ENCODE data around the gene DNASE2. TPM values are rescaled to one million over a fixed set of nuclear protein-coding genes. Genes with fewer than 3 reads are reported as not detected.

DNASE2 gene
- total and polyA plus RNA-seq, 2 of the 8 experiments (the other 6 are each of a cell fraction or from before 2014, with no cell fraction given), result 33.2 to 48.2 TPM

DNA sequence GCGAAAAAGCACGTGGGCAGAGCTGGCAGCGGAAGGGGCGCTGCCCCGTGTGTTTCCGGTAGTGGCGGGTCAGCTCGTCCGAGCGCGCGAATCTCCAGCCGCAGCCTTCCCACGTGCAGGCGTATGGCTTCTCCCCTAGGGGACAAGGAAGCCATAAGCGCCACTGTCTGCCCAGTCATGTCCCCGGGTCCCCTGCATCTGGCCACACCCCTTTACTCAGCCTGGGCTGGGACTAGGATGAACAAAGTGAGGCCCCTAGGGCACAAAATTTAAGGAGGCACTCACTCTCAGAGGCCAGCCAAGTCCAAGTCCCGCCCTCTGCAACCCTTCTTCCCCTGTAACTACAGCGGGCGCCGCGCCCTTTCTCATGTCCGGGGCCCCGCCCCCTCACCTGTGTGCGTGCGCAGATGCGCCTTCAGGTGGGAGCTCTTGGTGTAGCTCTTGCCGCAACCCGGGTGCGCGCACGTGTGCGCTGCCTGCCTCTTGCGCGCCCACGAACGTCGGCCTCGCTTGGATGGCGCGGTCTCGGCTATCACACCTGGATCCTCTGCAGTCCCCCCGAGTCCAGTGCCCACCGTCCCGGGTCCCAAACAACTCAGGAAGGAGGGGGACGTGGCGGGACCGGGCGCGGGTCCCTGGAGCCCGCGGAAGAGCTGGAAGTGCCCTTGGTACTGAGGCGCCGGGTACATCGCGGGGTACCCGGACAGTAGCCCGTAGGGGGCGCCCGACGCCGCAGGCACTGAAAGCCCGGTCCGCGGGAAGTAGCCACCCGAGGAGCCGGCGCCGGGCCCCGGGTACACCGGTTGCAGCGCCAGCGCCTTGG lies 3.9 kb upstream of the DNASE2 start:
- Histone ChIP-seq H3K79me1 (ENCODE audit: low read depth, low read length) (no peaks in the 10 kb centered on the region), H4K5ac (ENCODE audit: insufficient read length, low read depth, low read length) (peak overlapping the region; percentile 68), H2BK20ac (ENCODE audit: low read length) (peak overlapping the region; percentile 66; the same call in 1 of the 2 replicates), H3K36me3 (ENCODE audit: control insufficient read depth in 2 of 4, insufficient read depth in 4 of 4, low read length in 3 of 4) (no peaks in the 10 kb centered on the region), H2BK15ac (ENCODE audit: low read length) (peak overlapping the region; percentile 96; the same call in 1 of the 2 replicates), H4K8ac (ENCODE audit: extremely low read depth, insufficient read depth, low read length) (peak overlapping the region; percentile 90), H2AFZ (ENCODE audit: low read length) (peak overlapping the region; percentile 60; the same call in 1 of the 2 replicates), H2BK12ac (ENCODE audit: low read depth, low read length) (peak overlapping the region; percentile 99), H3K4me3 (ENCODE audit: extremely low read depth in 1 of 4, insufficient read depth in 2 of 4, low read depth in 3 of 4, low read length in 4 of 4) (peak overlapping the region; percentile 60 to 77 (median 76)), H2AK5ac (ENCODE audit: low read depth, low read length) (0 out of 2 replicates have a peak overlapping the region, but pooled peaks have one; percentile 6), H3K14ac (ENCODE audit: insufficient read length) (no peak overlapping the region), H2BK5ac (ENCODE audit: low read depth, low read length) (peak overlapping the region; percentile 85), H3K9me3 (ENCODE audit: insufficient read depth in 2 of 2, low read depth in 1 of 2, low read length in 1 of 2) (no peaks in the 10 kb centered on the region; a peak in 2 of 4 replicates), H3K9ac (replicated peaks in 1 of 4; ENCODE audit: extremely low read depth in 1 of 4, low read depth in 3 of 4, low read length in 3 of 4) (peak overlapping the region in 2 of 4 experiments; percentile 69 to 71; a peak in 4 of 7 replicates), H4K20me1 (replicated peaks in 1 of 2; ENCODE audit: control insufficient read depth in 1 of 2, insufficient read depth in 2 of 2, low read length in 2 of 2) (no peaks in the 10 kb centered on the region), H3K18ac (ENCODE audit: extremely low read depth, low read length) (peak overlapping the region; percentile 60), H3K4me2 (ENCODE audit: insufficient read depth in 1 of 2, low read depth in 2 of 2, low read length in 2 of 2) (peak overlapping the region; percentile 75 to 97), H3K27me3 (replicated peaks in 1 of 4; ENCODE audit: control insufficient read depth in 3 of 4, extremely low read depth in 1 of 4, insufficient read depth in 3 of 4, low read length in 3 of 4) (peaks cover 0 to 9% (median 4%) of the 10 kb centered on the region in 4 experiments; a peak in 4 of 7 replicates), H3K27ac (ENCODE audit: low read depth, low read length) (peak overlapping the region; percentile 68; the same call in 1 of the 2 replicates), H3K56ac (replicated peaks; ENCODE audit: insufficient read length, low read depth, low read length) (peak overlapping the region; percentile 52), H3K4ac (replicated peaks; ENCODE audit: insufficient read length, low read depth, low read length) (peak overlapping the region; percentile 99), H3K23ac (ENCODE audit: insufficient read length) (no peak overlapping the region), H3K4me1 (replicated peaks in 1 of 4; ENCODE audit: control insufficient read depth in 3 of 4, insufficient read depth in 4 of 4, low read length in 3 of 4) (peaks cover 0 to 7% (median 6%) of the 10 kb centered on the region in 4 experiments; a peak in 5 of 7 replicates), H4K91ac (replicated peaks; ENCODE audit: insufficient read length, low read length) (peak overlapping the region; percentile 94), H3K23me2 (ENCODE audit: low read depth, low read length) (peaks cover 11% of the 10 kb centered on the region; the same call in 1 of the 2 replicates), H2BK120ac (replicated peaks; ENCODE audit: low read depth, low read length) (peak overlapping the region; percentile 81), H3K79me2 (ENCODE audit: control insufficient read depth in 1 of 2, insufficient read depth in 2 of 2, low read length in 2 of 2) (no peaks in the 10 kb centered on the region)
- peak; percentile 94 to 99 for DNase-seq (ENCODE audit: low read depth in 1 of 2, low spot score in 2 of 2)
- ChIA-PET POLR2A (ENCODE audit: partially characterized antibody) (interaction anchor here (0.6 to 12.3 kb wide), 32 partner anchors 8 to 182 kb away, joined by 3 to 110 read pairs (median 5); partner anchors contain the start of genes CALR, FARSA, GADD45GIP1 and GCDH), CTCF (ENCODE audit: partially characterized antibody) (interaction anchor here (0.6 to 2.3 kb wide), 28 partner anchors 9 to 745 kb away, joined by 3 to 19 read pairs (median 4); partner anchors contain the start of genes RNASEH2A, THSD8 and ZNF20)
- peak; percentile 52 for FAIRE-seq
- WGBS, 2 experiments (ENCODE audit: extremely low coverage in 1 of 2, insufficient coverage in 1 of 2, insufficient read length in 1 of 2, insufficient replicate concordance in 2 of 2, low coverage in 1 of 2, low lambda C conversion rate in 2 of 2, missing lambda C conversion rate in 1 of 2), result 6% methylated on average over 62 of the region's 73 CpGs; no CpG with 5 or more reads in 1 of the 2 experiments
- TF ChIP-seq JUN (IDR thresholded peaks at IDR 0.05; ENCODE audit: low read depth, low read length), result no peak
- peak; percentile 82 for TF ChIP-seq TAF7 (optimal IDR thresholded peaks at IDR 0.05; ENCODE audit: borderline replicate concordance, low read depth, low read length)
- TF ChIP-seq POLR2AphosphoS5 (IDR thresholded peaks at IDR 0.05; ENCODE audit: low read depth, low read length), result peak; percentile 83; the same call in 1 of the 2 replicates
- TF ChIP-seq RFX5 (IDR thresholded peaks at IDR 0.05; ENCODE audit: borderline replicate concordance, low read depth, low read length), result no peak
- TF ChIP-seq, protein P1, sequence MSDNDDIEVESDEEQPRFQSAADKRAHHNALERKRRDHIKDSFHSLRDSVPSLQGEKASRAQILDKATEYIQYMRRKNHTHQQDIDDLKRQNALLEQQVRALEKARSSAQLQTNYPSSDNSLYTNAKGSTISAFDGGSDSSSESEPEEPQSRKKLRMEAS (IDR thresholded peaks at IDR 0.05), result peak; percentile 97
- peak; percentile 69; the same call in 1 of the 2 replicates for TF ChIP-seq GTF2F1 (IDR thresholded peaks at IDR 0.05; ENCODE audit: borderline replicate concordance, low read depth, low read length)
- peak; percentile 56; the same call in 1 of the 2 replicates for TF ChIP-seq SP4 (IDR thresholded peaks at IDR 0.05; ENCODE audit: low read length)
- TF ChIP-seq, protein P2, sequence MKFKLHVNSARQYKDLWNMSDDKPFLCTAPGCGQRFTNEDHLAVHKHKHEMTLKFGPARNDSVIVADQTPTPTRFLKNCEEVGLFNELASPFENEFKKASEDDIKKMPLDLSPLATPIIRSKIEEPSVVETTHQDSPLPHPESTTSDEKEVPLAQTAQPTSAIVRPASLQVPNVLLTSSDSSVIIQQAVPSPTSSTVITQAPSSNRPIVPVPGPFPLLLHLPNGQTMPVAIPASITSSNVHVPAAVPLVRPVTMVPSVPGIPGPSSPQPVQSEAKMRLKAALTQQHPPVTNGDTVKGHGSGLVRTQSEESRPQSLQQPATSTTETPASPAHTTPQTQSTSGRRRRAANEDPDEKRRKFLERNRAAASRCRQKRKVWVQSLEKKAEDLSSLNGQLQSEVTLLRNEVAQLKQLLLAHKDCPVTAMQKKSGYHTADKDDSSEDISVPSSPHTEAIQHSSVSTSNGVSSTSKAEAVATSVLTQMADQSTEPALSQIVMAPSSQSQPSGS (IDR thresholded peaks at IDR 0.05; ENCODE audit: low read length), result no peak

Data from H1 (cell line).